H9 (cell line): Measurements from ENCODE around the gene ABL2. TPM values are rescaled to one million over a fixed set of nuclear protein-coding genes. Genes with fewer than 3 reads are reported as not detected.

Source experiments
- DNase-seq: peaks from one replicate; pipeline ENCODE4 v3.0.0-alpha.2; 2017
- H2AFZ ChIP-seq: one replicate; pipeline ENCODE4 v1.6.1; 2013; ENCODE audit warnings: mild to moderate bottlenecking, low read length, control low read depth, moderate library complexity
- H2AK5ac ChIP-seq: 2 replicates; pipeline ENCODE4 v1.6.1; 2013; ENCODE audit warnings: low read length, control low read depth, mixed read lengths; ENCODE audit not compliant: insufficient read length
- H2BK120ac ChIP-seq: one replicate; pipeline ENCODE4 v1.6.1; 2013; ENCODE audit warnings: low read depth, mild to moderate bottlenecking, low read length, control low read depth, inconsistent platforms; ENCODE audit not compliant: poor library complexity, severe bottlenecking
- H2BK12ac ChIP-seq: 2 replicates; pipeline ENCODE4 v1.6.1; 2013; ENCODE audit warnings: low read length, control low read depth, mixed read lengths, low read depth; ENCODE audit not compliant: insufficient read length
- H2BK15ac ChIP-seq: 2 replicates; pipeline ENCODE4 v1.6.1; 2013; ENCODE audit warnings: low read depth, low read length, control low read depth
- H2BK20ac ChIP-seq: one replicate; pipeline ENCODE4 v1.6.1; 2013; ENCODE audit warnings: low read depth, mild to moderate bottlenecking, low read length, control low read depth, inconsistent platforms; ENCODE audit not compliant: poor library complexity, severe bottlenecking
- H2BK5ac ChIP-seq: 2 replicates; pipeline ENCODE4 v1.6.1; 2013; ENCODE audit warnings: low read length, control low read depth, mixed read lengths; ENCODE audit not compliant: insufficient read length
- H3K14ac ChIP-seq: 2 replicates; pipeline ENCODE4 v1.6.1; 2013; ENCODE audit warnings: low read length, control low read depth; ENCODE audit not compliant: insufficient read depth
- H3K18ac ChIP-seq: 2 replicates; pipeline ENCODE4 v1.6.1; 2013; ENCODE audit warnings: low read depth, mild to moderate bottlenecking, mixed read lengths, low read length, control low read depth; ENCODE audit not compliant: insufficient read length
- H3K23ac ChIP-seq: 2 replicates; pipeline ENCODE4 v1.6.1; 2013; ENCODE audit warnings: low read length, control low read depth, mixed read lengths, low read depth; ENCODE audit not compliant: insufficient read length
- H3K23me2 ChIP-seq: 2 replicates; pipeline ENCODE4 v1.6.1; 2013; ENCODE audit warnings: low read depth, mild to moderate bottlenecking, mixed read lengths, low read length, control low read depth; ENCODE audit not compliant: insufficient read length, poor library complexity, severe bottlenecking
- H3K27ac ChIP-seq: 2 replicates; pipeline ENCODE4 v1.5.1; 2013; ENCODE audit warnings: low read length, control low read depth, mixed read lengths, low read depth; ENCODE audit not compliant: insufficient read length
- H3K27me3 ChIP-seq: 2 replicates; pipeline ENCODE4 v1.6.1; 2013; ENCODE audit warnings: low read length, control low read depth, inconsistent platforms; ENCODE audit not compliant: insufficient read depth
- H3K4ac ChIP-seq: 2 replicates; pipeline ENCODE4 v1.6.1; 2013; ENCODE audit warnings: low read depth, mild to moderate bottlenecking, control low read depth, inconsistent platforms, low read length, moderate library complexity
- H3K4me1 ChIP-seq: 2 replicates; pipeline ENCODE4 v1.6.1; 2013; ENCODE audit warnings: low read length, control low read depth, inconsistent platforms; ENCODE audit not compliant: insufficient read depth
- H3K4me2 ChIP-seq: 2 replicates; pipeline ENCODE4 v1.6.1; 2013; ENCODE audit warnings: low read length, control low read depth, mixed read lengths; ENCODE audit not compliant: insufficient read length, insufficient read depth
- H3K56ac ChIP-seq: 2 replicates; pipeline ENCODE4 v1.6.1; 2013; ENCODE audit warnings: low read depth, mild to moderate bottlenecking, mixed read lengths, low read length, control low read depth; ENCODE audit not compliant: insufficient read length
- H3K79me1 ChIP-seq: 2 replicates; pipeline ENCODE4 v1.6.1; 2013; ENCODE audit warnings: low read depth, mild to moderate bottlenecking, moderate library complexity, low read length, control low read depth, inconsistent platforms; ENCODE audit not compliant: insufficient read depth, poor library complexity, severe bottlenecking
- H3K79me2 ChIP-seq: 2 replicates; pipeline ENCODE4 v1.6.1; 2013; ENCODE audit warnings: low read length, control low read depth, inconsistent platforms; ENCODE audit not compliant: insufficient read depth
- H3K9ac ChIP-seq: 2 replicates; pipeline ENCODE4 v1.6.1; 2013; ENCODE audit warnings: low read length, control low read depth, mixed read lengths; ENCODE audit not compliant: insufficient read length; ENCODE audit errors: extremely low read depth
- H3K9me3 ChIP-seq: one replicate; pipeline ENCODE4 v1.6.1; 2013; ENCODE audit warnings: low read depth, low read length, inconsistent platforms; ENCODE audit not compliant: control insufficient read depth
- H3T11ph ChIP-seq: one replicate; pipeline ENCODE4 v1.6.1; 2013; ENCODE audit warnings: mild to moderate bottlenecking, low read length, control low read depth, inconsistent platforms
- H4K20me1 ChIP-seq: one replicate; pipeline ENCODE4 v1.6.1; 2013; ENCODE audit not compliant: control insufficient read depth, insufficient read length, insufficient read depth
- H4K5ac ChIP-seq: 2 replicates; pipeline ENCODE4 v1.6.1; 2013; ENCODE audit warnings: low read depth, mild to moderate bottlenecking, mixed read lengths, low read length, control low read depth; ENCODE audit not compliant: insufficient read length
- H4K8ac ChIP-seq: replicated peaks from 2 replicates; pipeline ENCODE4 v1.6.1; 2013; ENCODE audit warnings: low read length, control low read depth, mixed read lengths, low read depth; ENCODE audit not compliant: insufficient read length
- H4K91ac ChIP-seq: 2 replicates; pipeline ENCODE4 v1.6.1; 2013; ENCODE audit warnings: low read depth, mild to moderate bottlenecking, moderate library complexity, mixed read lengths, low read length, control low read depth; ENCODE audit not compliant: insufficient read length
- H3K27ac Mint-ChIP-seq, 3 experiments: 2 replicates in 2 of 3; 3 replicates in 1 of 3; pipeline ENCODE4 v1.8.0; 2020 to 2021; ENCODE audit warnings: mixed read lengths in 3 of 3, mild to moderate bottlenecking in 1 of 3, moderate library complexity in 1 of 3
- H3K27me3 Mint-ChIP-seq: 2 replicates; pipeline ENCODE4 v1.8.0; 2021; ENCODE audit warnings: low read depth, mild to moderate bottlenecking, moderate library complexity, mixed read lengths
- H3K36me3 Mint-ChIP-seq, 3 experiments: 2 replicates in 2 of 3; 3 replicates in 1 of 3; pipeline ENCODE4 v1.8.0; 2020 to 2021; ENCODE audit warnings: low read depth in 3 of 3, mixed read lengths in 3 of 3; ENCODE audit not compliant: insufficient read depth in 1 of 3
- H3K4me1 Mint-ChIP-seq, 2 experiments: 2 replicates each; pipeline ENCODE4 v1.8.0; 2020; ENCODE audit warnings: mixed read lengths in 2 of 2
- H3K4me3 Mint-ChIP-seq, 2 experiments: 2 replicates in 1 of 2; 3 replicates in 1 of 2; pipeline ENCODE4 v1.8.0; 2020 to 2021; ENCODE audit warnings: mild to moderate bottlenecking in 2 of 2, mixed read lengths in 2 of 2, moderate library complexity in 1 of 2
- H3K9me3 Mint-ChIP-seq, 2 experiments: 2 replicates in 1 of 2; 3 replicates in 1 of 2; pipeline ENCODE4 v1.8.0; 2020; ENCODE audit warnings: mild to moderate bottlenecking in 2 of 2, mixed read lengths in 2 of 2, moderate library complexity in 1 of 2
- CTCF ChIP-seq: fragments of 200-600 bp; sonication (generic); conservative IDR thresholded peaks from 3 replicates; pipeline ENCODE4 v1.8.0; 2021; ENCODE audit warnings: antibody characterized with exemption, mild to moderate bottlenecking
- WGBS: extraction: QIAGEN DNeasy Blood & Tissue Kit; methylation state at CpG from one replicate; pipeline ENCODE4 v1.1.7; 2013; ENCODE audit warnings: missing lambda C conversion rate, low lambda C conversion rate, mixed read lengths; ENCODE audit not compliant: insufficient read length; ENCODE audit errors: extremely low coverage; 5-methylcytosine and 5-hydroxymethylcytosine counted together
- total RNA-seq: library from RNA; stranded (reverse); gene quantifications from 2 replicates; pipeline ENCODE4 v1.2.1, GENCODE V29; 2021

ABL2 gene
- total RNA-seq, 1 experiment from 2014 or later: 21.2 TPM

GRCh38 chr1:179208681-179209477 lies 20.6 kb downstream of the ABL2 start:
- Histone ChIP-seq H3K79me2 (0 out of 2 replicates have a peak, but pooled peaks cover 2% of the 10 kb centered on the region), H3K56ac (no peak overlapping the region), H4K5ac (no peak overlapping the region), H3K9ac (no peak overlapping the region), H3K27ac (no peak overlapping the region), H3K4ac (no peak overlapping the region), H2BK20ac (no peak overlapping the region), H2BK120ac (no peak overlapping the region), H2BK5ac (no peak overlapping the region), H2AK5ac (no peak overlapping the region), H3K27me3 (no peaks in the 10 kb centered on the region), H3K79me1 (peaks cover 7% of the 10 kb centered on the region), H3T11ph (no peak overlapping the region), H3K18ac (no peak overlapping the region), H2AFZ (no peak overlapping the region), H4K91ac (no peak overlapping the region), H3K9me3 (no peaks in the 10 kb centered on the region), H4K8ac (no peak overlapping the region), H3K14ac (no peak overlapping the region), H3K4me2 (no peak overlapping the region), H2BK12ac (no peak overlapping the region), H3K23me2 (no peaks in the 10 kb centered on the region), H3K4me1 (no peaks in the 10 kb centered on the region), H3K23ac (no peak overlapping the region), H4K20me1 (no peaks in the 10 kb centered on the region), H2BK15ac (no peak overlapping the region)
- no peak overlapping the region for H3K4me3 Mint-ChIP-seq
- 0 out of 4 replicates have a peak, but pooled peaks cover 0 to 2% of the 10 kb centered on the region in 2 experiments for H3K4me1 Mint-ChIP-seq
- no peaks in the 10 kb centered on the region for H3K27me3 Mint-ChIP-seq
- no CpG with 5 or more reads among the region's 1 CpG for WGBS
- H3K27ac Mint-ChIP-seq: no peak overlapping the region
- TF ChIP-seq CTCF: no peak
- DNase-seq: no peak
- no peaks in the 10 kb centered on the region for H3K9me3 Mint-ChIP-seq
- no peaks in the 10 kb centered on the region for H3K36me3 Mint-ChIP-seq
